ENCODE results near the gene MBD3. TPM values are rescaled to one million over a fixed set of nuclear protein-coding genes. Genes with fewer than 3 reads are reported as not detected.

Gene MBD3
- total and polyA plus RNA-seq, 2 donors (not counting 1 experiment from before 2014, with no cell fraction given), result 19.8 to 85.2 TPM

- Histone ChIP-seq H3K27ac (ENCODE audit: insufficient read depth, low read length) (no peak overlapping the region), H3K4me2 (ENCODE audit: extremely low read depth, insufficient read depth, low read length) (no peak overlapping the region), H3K9me3 (ENCODE audit: control insufficient read depth, insufficient read depth, low read depth, low read length) (no peaks in the 10 kb centered on the region), H3K27me3 (ENCODE audit: control insufficient read depth, insufficient read depth, low read length) (no peaks in the 10 kb centered on the region), H2AFZ (ENCODE audit: low read length) (no peak overlapping the region), H3K9ac (ENCODE audit: insufficient read depth, low read length) (no peak overlapping the region), H3K4me3 (replicated peaks in 1 of 4; ENCODE audit: control extremely low read depth in 1 of 4, insufficient read depth in 1 of 4, low read depth in 3 of 4, low read length in 4 of 4) (no peak overlapping the region), H3K4me1 (ENCODE audit: control insufficient read depth, extremely low read depth, insufficient read depth, low read length) (no peaks in the 10 kb centered on the region), H4K20me1 (ENCODE audit: control insufficient read depth, extremely low read depth, insufficient read depth, low read length) (no peaks in the 10 kb centered on the region), H3K79me2 (ENCODE audit: control insufficient read depth, insufficient read depth, low read length) (no peaks in the 10 kb centered on the region), H3K36me3 (ENCODE audit: control insufficient read depth, insufficient read depth, low read length) (peaks cover 16% of the 10 kb centered on the region)
- no peak for TF ChIP-seq CTCF (conservative IDR thresholded peaks at IDR 0.05 in 1 of 2, IDR thresholded peaks at IDR 0.05 in 1 of 2; ENCODE audit: low read depth in 1 of 2, low read length in 2 of 2)
- TF ChIP-seq EZH2 (IDR thresholded peaks at IDR 0.05; ENCODE audit: low read length, missing control alignments), result no peak
- DNase-seq (ENCODE audit: low read depth in 2 of 2), result no peak
Observed at GRCh38 chr19:1575323-1576241, 17.1 kb downstream of the MBD3 start.

- Histone ChIP-seq H3K4me1 (ENCODE audit: control insufficient read depth, extremely low read depth, insufficient read depth, low read length) (no peaks in the 10 kb centered on the region), H3K36me3 (ENCODE audit: control insufficient read depth, insufficient read depth, low read length) (peaks cover 13% of the 10 kb centered on the region), H3K27ac (ENCODE audit: insufficient read depth, low read length) (no peak overlapping the region), H4K20me1 (ENCODE audit: control insufficient read depth, extremely low read depth, insufficient read depth, low read length) (no peaks in the 10 kb centered on the region), H3K79me2 (ENCODE audit: control insufficient read depth, insufficient read depth, low read length) (no peaks in the 10 kb centered on the region), H3K9me3 (ENCODE audit: control insufficient read depth, insufficient read depth, low read depth, low read length) (no peaks in the 10 kb centered on the region), H3K9ac (ENCODE audit: insufficient read depth, low read length) (no peak overlapping the region), H3K4me3 (replicated peaks in 1 of 4; ENCODE audit: control extremely low read depth in 1 of 4, insufficient read depth in 1 of 4, low read depth in 3 of 4, low read length in 4 of 4) (no peak overlapping the region), H3K4me2 (ENCODE audit: extremely low read depth, insufficient read depth, low read length) (no peak overlapping the region), H2AFZ (ENCODE audit: low read length) (no peak overlapping the region), H3K27me3 (ENCODE audit: control insufficient read depth, insufficient read depth, low read length) (no peaks in the 10 kb centered on the region)
- no peak for DNase-seq (ENCODE audit: low read depth in 2 of 2)
- TF ChIP-seq EZH2 (IDR thresholded peaks at IDR 0.05; ENCODE audit: low read length, missing control alignments) (no peak), CTCF (conservative IDR thresholded peaks at IDR 0.05 in 1 of 2, IDR thresholded peaks at IDR 0.05 in 1 of 2; ENCODE audit: low read depth in 1 of 2, low read length in 2 of 2) (no peak)
Observed at GRCh38 chr19:1574354-1575136, 18.1 kb downstream of the MBD3 start.

GRCh38 chr19:1572795-1573194 is 19.9 kb downstream of the MBD3 start:
- H3K4me1 ChIP-seq (ENCODE audit: control insufficient read depth, extremely low read depth, insufficient read depth, low read length), result no peaks in the 10 kb centered on the region
- peaks cover 6% of the 10 kb centered on the region for H3K36me3 ChIP-seq (ENCODE audit: control insufficient read depth, insufficient read depth, low read length)
- no peaks in the 10 kb centered on the region for H3K79me2 ChIP-seq (ENCODE audit: control insufficient read depth, insufficient read depth, low read length)
- DNase-seq (ENCODE audit: low read depth in 2 of 2), result no peak
- no peak overlapping the region for H3K4me3 ChIP-seq (replicated peaks in 1 of 4; ENCODE audit: control extremely low read depth in 1 of 4, insufficient read depth in 1 of 4, low read depth in 3 of 4, low read length in 4 of 4)
- no peak overlapping the region for H3K4me2 ChIP-seq (ENCODE audit: extremely low read depth, insufficient read depth, low read length)
- H3K9me3 ChIP-seq (ENCODE audit: control insufficient read depth, insufficient read depth, low read depth, low read length), result no peaks in the 10 kb centered on the region
- no peak overlapping the region for H3K27ac ChIP-seq (ENCODE audit: insufficient read depth, low read length)
- H3K27me3 ChIP-seq (ENCODE audit: control insufficient read depth, insufficient read depth, low read length), result no peaks in the 10 kb centered on the region
- no peak overlapping the region for H2AFZ ChIP-seq (ENCODE audit: low read length)
- no peaks in the 10 kb centered on the region for H4K20me1 ChIP-seq (ENCODE audit: control insufficient read depth, extremely low read depth, insufficient read depth, low read length)
- H3K9ac ChIP-seq (ENCODE audit: insufficient read depth, low read length), result no peak overlapping the region
- TF ChIP-seq CTCF (conservative IDR thresholded peaks at IDR 0.05 in 1 of 2, IDR thresholded peaks at IDR 0.05 in 1 of 2; ENCODE audit: low read depth in 1 of 2, low read length in 2 of 2) (no peak), EZH2 (IDR thresholded peaks at IDR 0.05; ENCODE audit: low read length, missing control alignments) (no peak)

Data from fibroblast of lung (primary cell).